Heart right ventricle (tissue), 16 donors: ENCODE data around the gene ATP6V1E1. TPM values are rescaled to one million over a fixed set of nuclear protein-coding genes. Genes with fewer than 3 reads are reported as not detected.
"Not testable (repeated sequence)": the region's sequence is repeated elsewhere in the genome, so short reads cannot be mapped to it uniquely, and the experiment has no call there.

Experiments
- ATAC-seq, 8 donors: fragments of 200-7000 bp; cut with Tn5 transposase; one replicate each; pipeline ENCODE4 v1.9.1; 2020; ENCODE audit warnings: mild to moderate bottlenecking in 8 of 8, moderate library complexity in 8 of 8, moderate number of reproducible peaks in 1 of 8
- DNase-seq, 2 donors: peaks; one replicate each; pipeline ENCODE4 v3.0.0-alpha.2; 2020
- H3K27ac ChIP-seq, 10 donors: fragments of 200-600 bp; sonication (generic) in 2 of 10; one replicate each; pipeline versions ENCODE4 v1.5.0 to v1.8.0; 2020 to 2022; ENCODE audit warnings: mild to moderate bottlenecking in 3 of 10
- H3K27me3 ChIP-seq, 7 donors: fragments of 200-600 bp; one replicate each; pipeline ENCODE4 v1.8.0; 2021 to 2022; ENCODE audit warnings: mild to moderate bottlenecking in 2 of 7
- H3K36me3 ChIP-seq, 9 donors: fragments of 200-600 bp; sonication (generic) in 1 of 9; one replicate each; pipeline versions ENCODE4 v1.5.0 to v1.8.0; 2020 to 2022; ENCODE audit warnings: mild to moderate bottlenecking in 2 of 9
- H3K4me1 ChIP-seq, 9 donors: fragments of 200-600 bp; sonication (generic) in 1 of 9; one replicate each; pipeline versions ENCODE4 v1.5.0 to v1.8.0; 2020 to 2022; ENCODE audit warnings: mild to moderate bottlenecking in 4 of 9
- H3K4me3 ChIP-seq, 10 donors: fragments of 200-600 bp; sonication (generic) in 2 of 10; one replicate each; pipeline versions ENCODE4 v1.5.0 to v1.8.0; 2020 to 2022; ENCODE audit warnings: mild to moderate bottlenecking in 7 of 10, moderate library complexity in 2 of 10
- H3K9me3 ChIP-seq, 11 donors: fragments of 200-600 bp in 10 of 11; sonication (generic) in 2 of 11; one replicate each; pipeline versions ENCODE4 v1.5.0 to v1.8.0; 2013 to 2022; ENCODE audit warnings: mild to moderate bottlenecking in 2 of 11, control low read depth in 1 of 11, moderate library complexity in 1 of 11
- WGBS, 2 donors: extraction: QIAGEN DNeasy Blood & Tissue Kit; methylation state at CpG; one replicate each; pipeline ENCODE4 v1.1.7; 2013; ENCODE audit warnings: inconsistent platforms in 1 of 2; 5-methylcytosine and 5-hydroxymethylcytosine counted together
- intact Hi-C, 10 donors: fragments of 100-400 bp; cut with DNase I; formaldehyde crosslinking; loops; one replicate each; pipeline versions ENCODE4 v1.11.1 to v1.14.2; 2022
- polyA plus RNA-seq, 2 donors: library from polyadenylated mRNA; stranded (reverse); fragments of 200-250 nt; gene quantifications; one replicate each; pipeline ENCODE4 v1.2.3, GENCODE V29; 2013
- total RNA-seq, 10 donors: library from RNA; stranded (reverse); fragmentation: NEBNext Ultra II Directional in 3 of 10; extraction: Animal tissue kit (Norgen Biotek cat#: 25700) in 3 of 10; gene quantifications; one replicate each; pipeline versions ENCODE4 v1.2.1 to v1.2.4, GENCODE V29; 2021 to 2023
- TF ChIP-seq, protein P1 (sequence below), 9 donors: fragments of 200-600 bp; sonication (generic) in 2 of 9; IDR thresholded peaks; one replicate each; pipeline versions ENCODE4 v1.5.0 to v1.8.0; 2021 to 2022; ENCODE audit warnings: antibody characterized with exemption in 9 of 9, mild to moderate bottlenecking in 5 of 9, moderate library complexity in 1 of 9
- donor health status: Arrhythmogenic right ventricular cardiomyopathy.
- donor health status: ischemic (EF 13 %, LVEDD 7.1; RV severe dilation, severe dysfunction).
- donor health status: healthy with polysubstance abuse.
- donor health status: DM: no; HTN: yes; CAD: no.
- donor health status: DM: no; HTN: no; CAD: no.
- donor health status: ischemic (EF 25% LVEDD 6.9; RV normal size, moderate dysfunction).
- donor health status: ischemic (EF 25% LVEDD 5.7; RV mildly dilated, moderate dysfunction).
- donor health status: healthy.
- donor health status: DM: yes; HTN: yes; CAD: no.
- donor health status: Ischemic cardiomyopathy.
- donor health status: ischemic (EF 35%, LVEDD 5.7; RV mildly dilated, moderate dysfunction).
- donor health status: nonischemic (EF 11% LVEDD 7.7; RV severe dilation, severe dysfunction).
- donor health status: DM: yes; HTN: yes; CAD: no.
- donor health status: PGD.
- donor health status: ischemic (EF 29% LVEDD 5.4; RV normal size, mild dysfunction).
- donor health status: nonischemic (EF 23%, LVEDD 6.1; RV moderate dilation, normal function).

Gene ATP6V1E1
- total and polyA plus RNA-seq, 12 donors, result 73.4 to 278 (median 218) TPM

DNA sequence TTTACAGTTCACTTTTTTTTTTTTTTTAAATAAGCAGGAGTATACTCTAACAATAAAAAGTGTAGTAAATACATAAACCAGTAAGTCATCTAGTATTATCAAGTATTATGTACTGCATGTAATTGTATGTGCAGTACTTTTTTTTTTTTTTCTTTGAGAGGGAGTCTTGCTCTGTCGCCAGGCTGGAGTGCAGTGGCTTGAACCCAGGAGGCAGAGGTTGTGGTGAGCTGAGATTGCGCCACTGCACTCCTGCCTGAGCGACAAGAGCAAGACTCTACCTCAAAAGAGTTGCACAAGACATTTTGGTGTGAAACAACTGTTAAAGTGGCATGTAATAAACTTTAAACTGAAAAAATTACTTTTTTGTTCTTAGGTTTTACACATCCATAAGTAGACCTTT, 26.7 kb upstream of the ATP6V1E1 start:
- H3K27ac ChIP-seq, result no peak overlapping the region
- no peak overlapping the region for H3K4me3 ChIP-seq
- DNase-seq (no peak), ATAC-seq (no peak)
- H3K27me3 ChIP-seq, result no peaks in the 10 kb centered on the region
- H3K36me3 ChIP-seq, result peaks cover 0 to 62% (median 31%) of the 10 kb centered on the region in 9 donors
- no peaks in the 10 kb centered on the region for H3K9me3 ChIP-seq
- TF ChIP-seq, protein P1, sequence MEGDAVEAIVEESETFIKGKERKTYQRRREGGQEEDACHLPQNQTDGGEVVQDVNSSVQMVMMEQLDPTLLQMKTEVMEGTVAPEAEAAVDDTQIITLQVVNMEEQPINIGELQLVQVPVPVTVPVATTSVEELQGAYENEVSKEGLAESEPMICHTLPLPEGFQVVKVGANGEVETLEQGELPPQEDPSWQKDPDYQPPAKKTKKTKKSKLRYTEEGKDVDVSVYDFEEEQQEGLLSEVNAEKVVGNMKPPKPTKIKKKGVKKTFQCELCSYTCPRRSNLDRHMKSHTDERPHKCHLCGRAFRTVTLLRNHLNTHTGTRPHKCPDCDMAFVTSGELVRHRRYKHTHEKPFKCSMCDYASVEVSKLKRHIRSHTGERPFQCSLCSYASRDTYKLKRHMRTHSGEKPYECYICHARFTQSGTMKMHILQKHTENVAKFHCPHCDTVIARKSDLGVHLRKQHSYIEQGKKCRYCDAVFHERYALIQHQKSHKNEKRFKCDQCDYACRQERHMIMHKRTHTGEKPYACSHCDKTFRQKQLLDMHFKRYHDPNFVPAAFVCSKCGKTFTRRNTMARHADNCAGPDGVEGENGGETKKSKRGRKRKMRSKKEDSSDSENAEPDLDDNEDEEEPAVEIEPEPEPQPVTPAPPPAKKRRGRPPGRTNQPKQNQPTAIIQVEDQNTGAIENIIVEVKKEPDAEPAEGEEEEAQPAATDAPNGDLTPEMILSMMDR (IDR thresholded peaks at IDR 0.05), result no peak
- peaks cover 0 to 13% (median 0%) of the 10 kb centered on the region in 9 donors for H3K4me1 ChIP-seq
- intact Hi-C loops, result no loop called here
- WGBS, 2 donors, result 93 to 95% methylated on average over 3 of the region's 3 CpGs

DNA sequence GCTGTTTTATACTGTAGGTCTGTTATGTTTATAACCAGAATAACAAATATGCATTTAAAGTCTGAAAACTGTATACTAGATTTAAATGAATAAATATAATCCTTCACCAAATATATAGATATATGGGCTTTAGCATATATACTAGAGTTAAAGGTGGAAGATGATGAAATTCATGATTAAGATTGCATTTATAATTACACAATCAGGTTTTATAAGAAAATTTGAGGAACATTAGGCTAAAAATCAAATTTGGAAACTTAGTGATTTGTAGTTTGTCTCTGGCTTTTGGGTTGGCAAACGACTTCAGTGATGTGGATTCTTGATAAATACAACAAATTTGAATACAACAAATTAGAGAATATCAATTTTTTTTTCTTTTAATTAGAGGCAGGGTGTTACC, 20.0 kb upstream of the ATP6V1E1 start:
- Histone ChIP-seq H3K27me3 (no peaks in the 10 kb centered on the region), H3K4me3 (no peak overlapping the region), H3K4me1 (peaks cover 0 to 22% (median 0%) of the 10 kb centered on the region in 9 donors), H3K9me3 (no peaks in the 10 kb centered on the region), H3K36me3 (peaks cover 0 to 14% (median 0%) of the 10 kb centered on the region in 9 donors), H3K27ac (no peak overlapping the region)
- ATAC-seq (no peak), DNase-seq (no peak)
- WGBS, 2 donors, result 72 to 78% methylated on average over 1 of the region's 1 CpG
- intact Hi-C loops, result loop anchor here in 1 of 10 donors (10.0 kb wide), 1 partner anchor 56 kb away; no protein-coding TSS in a partner anchor
- TF ChIP-seq, protein P1 (IDR thresholded peaks at IDR 0.05), result no peak

DNA sequence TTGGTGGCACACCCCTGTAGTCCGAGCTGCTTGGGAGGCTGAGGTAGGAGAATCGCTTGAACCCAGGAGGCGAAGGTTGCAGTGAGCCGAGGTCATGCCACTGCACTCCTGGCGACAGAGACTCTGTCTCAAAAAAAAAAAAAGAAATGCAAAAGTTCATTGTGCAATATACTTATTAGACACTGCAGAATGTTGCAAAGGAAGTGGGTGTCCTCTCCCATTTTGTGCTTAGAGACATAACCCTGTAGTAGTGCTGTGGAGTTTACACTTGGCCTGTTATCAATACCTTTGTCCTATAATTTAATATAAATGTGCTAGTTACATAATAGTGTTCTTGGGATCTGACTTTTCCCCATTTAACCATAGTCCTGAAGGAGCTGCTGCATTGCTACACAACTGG, 19.4 kb upstream of the ATP6V1E1 start:
- no peaks in the 10 kb centered on the region for H3K27me3 ChIP-seq
- peaks cover 0 to 22% (median 0%) of the 10 kb centered on the region in 9 donors for H3K4me1 ChIP-seq
- no peak overlapping the region for H3K4me3 ChIP-seq
- TF ChIP-seq, protein P1 (IDR thresholded peaks at IDR 0.05), result no peak
- peaks cover 0 to 14% (median 0%) of the 10 kb centered on the region in 9 donors for H3K36me3 ChIP-seq
- H3K9me3 ChIP-seq, result no peaks in the 10 kb centered on the region
- no peak for DNase-seq
- H3K27ac ChIP-seq, result no peak overlapping the region
- intact Hi-C loops, result loop anchor here in 1 of 10 donors (10.0 kb wide), 1 partner anchor 57 kb away; no protein-coding TSS in a partner anchor
- ATAC-seq, result no peak
- WGBS, 2 donors, result 91 to 93% methylated on average over 5 of the region's 5 CpGs

GRCh38 chr22:17647452-17647851, 18.9 kb upstream of the ATP6V1E1 start:
- 93 to 97% methylated on average over 5 of the region's 5 CpGs for WGBS, 2 donors
- H3K27ac ChIP-seq, result no peak overlapping the region
- peaks cover 0 to 14% (median 0%) of the 10 kb centered on the region in 9 donors for H3K36me3 ChIP-seq
- intact Hi-C loops, result loop anchor here in 1 of 10 donors (10.0 kb wide), 1 partner anchor 57 kb away; no protein-coding TSS in a partner anchor
- H3K9me3 ChIP-seq, result no peaks in the 10 kb centered on the region
- peaks cover 0 to 22% (median 0%) of the 10 kb centered on the region in 9 donors for H3K4me1 ChIP-seq
- TF ChIP-seq, protein P1 (IDR thresholded peaks at IDR 0.05), result no peak
- ATAC-seq (no peak), DNase-seq (no peak)
- H3K27me3 ChIP-seq, result no peaks in the 10 kb centered on the region
- no peak overlapping the region for H3K4me3 ChIP-seq

- 83 to 89% methylated on average over 4 of the region's 4 CpGs for WGBS, 2 donors
- intact Hi-C loops, result loop anchor here in 1 of 10 donors (10.0 kb wide), 1 partner anchor 62 kb away; no protein-coding TSS in a partner anchor
- peaks cover 3 to 30% (median 24%) of the 10 kb centered on the region in 9 donors for H3K4me1 ChIP-seq
- not testable (repeated sequence) for H3K9me3 ChIP-seq, DNase-seq, H3K27ac ChIP-seq, ATAC-seq, H3K27me3 ChIP-seq, H3K4me3 ChIP-seq
- H3K36me3 ChIP-seq, result peaks cover 0 to 17% (median 4%) of the 10 kb centered on the region in 9 donors
These were observed 13.8 kb upstream of the ATP6V1E1 start for GRCh38 chr22:17642357-17642756.
